AML-193 (cell line): ENCODE measurements around the gene LGALS3BP.
A peak's percentile ranks its signal among the peaks of the same experiment; 100 is the strongest.
"Not testable (repeated sequence)": the region's sequence is repeated elsewhere in the genome, so short reads cannot be mapped to it uniquely, and the experiment has no call there.

Experiments used
- DNase-seq, 2 experiments: peaks; one replicate each; lab custom pipeline; 2025; lab: John Stamatoyannopoulos, UW

The LGALS3BP gene

GRCh38 chr17:78979780-78980623 lies at the start of gene LGALS3BP:
LGALS3BP (minus strand) TSS chr17:78979923; CDS start chr17:78977191, 2,732 bp downstream.
- no peak for DNase-seq

- no peak for DNase-seq
These were observed 49.0 kb upstream of the LGALS3BP start for GRCh38 chr17:79028496-79029326.

- no peak for DNase-seq
These were observed 48.3 kb upstream of the LGALS3BP start for GRCh38 chr17:79027925-79028491.

- DNase-seq, result no peak
These were observed 47.7 kb upstream of the LGALS3BP start for GRCh38 chr17:79027274-79027924.

- no peak for DNase-seq
These were observed 46.9 kb upstream of the LGALS3BP start for GRCh38 chr17:79026376-79027273.

- no peak for DNase-seq
These were observed 45.4 kb upstream of the LGALS3BP start for GRCh38 chr17:79024901-79025737.

GRCh38 chr17:79023886-79024771 lies 44.4 kb upstream of the LGALS3BP start, which contains the start of gene C1QTNF1:
C1QTNF1 (plus strand) TSS chr17:79024169; CDS start chr17:79043969, 19,800 bp downstream.
- DNase-seq, result no peak

GRCh38 chr17:79023180-79023705 lies 43.5 kb upstream of the LGALS3BP start:
- no peak for DNase-seq

- DNase-seq, result no peak
These were observed 42.8 kb upstream of the LGALS3BP start for GRCh38 chr17:79022507-79022991.

- DNase-seq, result not testable (repeated sequence)
These were observed 42.2 kb upstream of the LGALS3BP start for GRCh38 chr17:79021929-79022328.

GRCh38 chr17:79020631-79021301 lies 41.0 kb upstream of the LGALS3BP start:
- no peak for DNase-seq

- DNase-seq, result peak; percentile 63 to 79
These were observed 40.2 kb upstream of the LGALS3BP start for GRCh38 chr17:79019632-79020584.

- no peak for DNase-seq
These were observed 39.5 kb upstream of the LGALS3BP start for GRCh38 chr17:79019261-79019631.

GRCh38 chr17:79018370-79018695 lies 38.6 kb upstream of the LGALS3BP start:
- no peak for DNase-seq

- DNase-seq, result no peak
These were observed 38.0 kb upstream of the LGALS3BP start for GRCh38 chr17:79017546-79018369.

GRCh38 chr17:79014158-79014758 lies 34.5 kb upstream of the LGALS3BP start:
- no peak for DNase-seq
